ENCODE data around the gene PCP2.
"Not testable (repeated sequence)": the region's sequence is repeated elsewhere in the genome, so short reads cannot be mapped to it uniquely, and the experiment has no call there.

DNA sequence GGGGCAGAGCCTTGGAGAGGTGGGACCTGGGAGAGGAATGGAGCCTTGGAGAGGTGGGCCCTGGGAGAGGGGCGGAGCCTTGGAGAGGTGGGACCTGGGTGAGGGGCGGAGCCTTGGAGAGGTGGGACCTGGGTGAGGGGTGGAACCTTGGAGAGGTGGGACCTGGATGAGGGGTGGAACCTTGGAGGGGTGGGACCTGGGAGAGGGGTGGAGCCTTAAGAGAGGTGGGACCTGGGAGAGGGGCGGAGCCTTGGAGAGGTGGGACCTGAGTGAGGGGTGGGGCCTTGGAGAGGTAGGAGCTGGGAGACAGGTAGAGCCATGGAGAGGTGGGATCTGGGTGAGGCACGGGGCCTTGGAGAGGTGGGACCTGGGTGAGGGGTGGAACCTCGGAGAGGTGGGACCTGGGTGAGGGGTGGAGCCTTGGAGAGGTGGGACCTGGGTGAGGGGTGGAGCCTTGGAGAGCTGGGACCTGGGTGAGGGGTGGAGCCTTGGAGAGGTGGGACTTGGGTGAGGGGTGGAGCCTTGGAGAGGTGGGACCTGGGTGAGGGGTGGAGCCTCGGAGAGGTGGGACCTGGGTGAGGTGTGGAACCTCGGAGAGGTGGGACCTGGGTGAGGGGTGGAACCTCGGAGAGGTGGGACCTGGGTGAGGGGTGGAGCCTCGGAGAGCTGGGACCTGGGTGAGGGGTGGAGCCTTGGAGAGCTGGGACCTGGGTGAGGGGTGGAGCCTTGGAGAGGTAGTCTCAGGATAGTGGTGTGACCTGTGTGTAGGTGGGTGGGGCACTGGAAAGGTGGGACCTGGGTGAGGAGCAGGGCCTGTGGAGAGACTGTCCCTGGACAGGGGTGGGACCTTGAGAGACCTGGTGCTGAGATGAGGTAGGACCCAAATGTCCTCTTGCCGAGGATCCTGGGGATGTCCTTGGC is 10.4 kb upstream of the PCP2 start:
- TF ChIP-seq, protein P1, sequence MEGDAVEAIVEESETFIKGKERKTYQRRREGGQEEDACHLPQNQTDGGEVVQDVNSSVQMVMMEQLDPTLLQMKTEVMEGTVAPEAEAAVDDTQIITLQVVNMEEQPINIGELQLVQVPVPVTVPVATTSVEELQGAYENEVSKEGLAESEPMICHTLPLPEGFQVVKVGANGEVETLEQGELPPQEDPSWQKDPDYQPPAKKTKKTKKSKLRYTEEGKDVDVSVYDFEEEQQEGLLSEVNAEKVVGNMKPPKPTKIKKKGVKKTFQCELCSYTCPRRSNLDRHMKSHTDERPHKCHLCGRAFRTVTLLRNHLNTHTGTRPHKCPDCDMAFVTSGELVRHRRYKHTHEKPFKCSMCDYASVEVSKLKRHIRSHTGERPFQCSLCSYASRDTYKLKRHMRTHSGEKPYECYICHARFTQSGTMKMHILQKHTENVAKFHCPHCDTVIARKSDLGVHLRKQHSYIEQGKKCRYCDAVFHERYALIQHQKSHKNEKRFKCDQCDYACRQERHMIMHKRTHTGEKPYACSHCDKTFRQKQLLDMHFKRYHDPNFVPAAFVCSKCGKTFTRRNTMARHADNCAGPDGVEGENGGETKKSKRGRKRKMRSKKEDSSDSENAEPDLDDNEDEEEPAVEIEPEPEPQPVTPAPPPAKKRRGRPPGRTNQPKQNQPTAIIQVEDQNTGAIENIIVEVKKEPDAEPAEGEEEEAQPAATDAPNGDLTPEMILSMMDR (conservative IDR thresholded peaks at IDR 0.05; ENCODE audit: low read length): not testable (repeated sequence)
- TF ChIP-seq EZH2phosphoT487 (IDR thresholded peaks at IDR 0.05; ENCODE audit: borderline replicate concordance): not testable (repeated sequence)
